HG03354 (cell line): Measurements from ENCODE around the gene CARNS1.
"Not testable (repeated sequence)": the region's sequence is repeated elsewhere in the genome, so short reads cannot be mapped to it uniquely, and the experiment has no call there.

ENCODE experiments used
- ATAC-seq: cut with Tn5 transposase; IDR thresholded peaks from one replicate; pipeline ENCODE4 v1.9.1; 2021; ENCODE audit warnings: mild to moderate bottlenecking; ENCODE audit not compliant: unreplicated experiment, poor library complexity, severe bottlenecking

CARNS1 gene

GRCh38 chr11:67393990-67394389, 21.5 kb upstream of the CARNS1 start:
- ATAC-seq = no peak

- no peak for ATAC-seq
Observed at GRCh38 chr11:67395555-67396258, 19.8 kb upstream of the CARNS1 start.

- ATAC-seq = no peak
Observed at GRCh38 chr11:67396259-67396581, 19.3 kb upstream of the CARNS1 start.

- no peak for ATAC-seq
Observed at GRCh38 chr11:67396587-67397389, 18.7 kb upstream of the CARNS1 start.

GRCh38 chr11:67397536-67397935, 17.9 kb upstream of the CARNS1 start:
- no peak for ATAC-seq

GRCh38 chr11:67397986-67398660, 17.4 kb upstream of the CARNS1 start:
- ATAC-seq = no peak

GRCh38 chr11:67398661-67399563, 16.6 kb upstream of the CARNS1 start:
- no peak for ATAC-seq

GRCh38 chr11:67400251-67400941, 15.1 kb upstream of the CARNS1 start:
- ATAC-seq = no peak

GRCh38 chr11:67400942-67401494, 14.5 kb upstream of the CARNS1 start:
- no peak for ATAC-seq

GRCh38 chr11:67401495-67402191, 13.8 kb upstream of the CARNS1 start, which contains the start of gene PPP1CA:
TSS of gene PPP1CA (minus strand) at chr11:67401858. CDS start at chr11:67401782, 76 bp downstream.
- peak; percentile 76 for ATAC-seq

GRCh38 chr11:67402192-67402839, 13.2 kb upstream of the CARNS1 start:
- ATAC-seq = not testable (repeated sequence)

GRCh38 chr11:67403085-67403484, 12.4 kb upstream of the CARNS1 start:
- ATAC-seq = not testable (repeated sequence)

GRCh38 chr11:67404515-67405195, 10.8 kb upstream of the CARNS1 start:
- no peak for ATAC-seq

- ATAC-seq = no peak
Observed at GRCh38 chr11:67405196-67405567, 10.3 kb upstream of the CARNS1 start.

GRCh38 chr11:67405688-67406339, 9.7 kb upstream of the CARNS1 start:
- ATAC-seq = no peak

- no peak for ATAC-seq
Observed at GRCh38 chr11:67406420-67406968, 9.0 kb upstream of the CARNS1 start.
